ENCODE measurements around the gene TEX2. TPM values are rescaled to one million over a fixed set of nuclear protein-coding genes. Genes with fewer than 3 reads are reported as not detected.
A peak's percentile ranks its signal among the peaks of the same experiment; 100 is the strongest.

The TEX2 gene
- total RNA-seq, 1 experiment from 2014 or later: 20.2 TPM

DNA sequence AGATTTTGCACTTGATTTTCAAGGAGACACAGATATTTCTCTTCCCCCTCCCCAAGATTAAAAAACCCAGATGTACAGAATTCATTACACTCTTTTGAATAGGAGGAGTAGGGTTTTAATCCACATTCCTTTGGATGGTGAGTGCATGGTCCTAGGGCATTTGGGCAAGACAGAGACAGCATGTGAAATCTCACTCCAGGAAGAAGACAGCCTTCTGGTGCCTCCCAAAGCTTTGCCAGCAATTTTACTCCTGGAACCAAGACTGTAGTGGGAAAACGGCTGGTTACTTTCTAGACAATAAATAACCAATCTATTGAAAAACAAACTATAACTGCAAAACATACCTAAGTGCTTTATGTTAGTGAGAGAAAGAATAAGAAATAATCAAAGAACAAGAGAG lies 15.2 kb downstream of the TEX2 start:
- H3K4me1 Mint-ChIP-seq (ENCODE audit: low read depth, unreplicated experiment): peaks cover 24% of the 10 kb centered on the region

DNA sequence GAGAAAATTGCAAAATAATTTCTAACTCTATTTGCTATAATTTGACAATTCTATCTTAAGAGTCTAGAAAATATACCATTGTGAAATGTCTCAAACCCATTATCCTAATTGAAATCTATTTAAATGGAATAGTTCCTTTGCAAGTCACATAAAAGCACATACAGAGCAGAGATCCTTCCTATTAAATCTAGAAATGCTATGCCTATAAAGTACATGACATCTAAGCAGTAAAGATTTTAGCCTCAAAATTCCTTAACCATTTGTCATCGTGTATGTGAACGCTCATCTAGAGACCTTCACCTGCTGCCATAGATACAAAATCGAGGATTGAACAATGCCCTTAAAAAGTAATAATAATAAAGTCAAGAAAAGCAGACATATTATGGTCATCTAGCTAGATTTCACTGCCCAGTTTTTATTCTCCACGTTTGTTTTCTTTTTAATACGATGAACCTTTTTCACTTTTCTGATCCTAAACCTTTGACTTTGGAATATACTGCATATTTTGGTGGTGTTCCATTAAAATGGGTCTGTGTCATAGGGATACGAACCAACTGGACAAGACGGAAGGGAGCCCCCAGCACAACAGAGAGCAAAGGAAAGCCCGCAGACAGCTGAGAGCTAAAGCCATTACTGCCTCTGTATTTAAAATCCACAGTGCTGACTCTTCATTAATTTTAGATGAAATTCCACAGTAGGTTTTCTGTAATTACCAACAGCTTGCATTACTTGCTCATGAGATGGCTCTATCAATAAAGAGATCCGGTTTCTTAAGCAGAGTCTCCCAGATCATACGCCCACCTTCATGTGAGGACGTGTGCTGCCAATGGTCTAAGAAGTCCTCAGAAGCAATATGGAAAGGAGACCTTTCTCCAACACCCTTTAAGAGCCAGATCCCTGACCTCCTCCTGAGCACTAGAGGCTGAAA lies 17.6 kb downstream of the TEX2 start:
- ChIA-PET CTCF (no interaction called here), POLR2A (no interaction called here)
- no peak for TF ChIP-seq CTCF (IDR thresholded peaks at IDR 0.05; ENCODE audit: insufficient read depth in 1 of 2, low read depth in 1 of 2, low read length in 1 of 2, severe bottlenecking in 1 of 2, unreplicated experiment in 1 of 2)
- no peak overlapping the region for H3K4me3 Mint-ChIP-seq (ENCODE audit: unreplicated experiment)
- H3K9me3 ChIP-seq: no peaks in the 10 kb centered on the region
- H3K27ac Mint-ChIP-seq (ENCODE audit: unreplicated experiment): no peak overlapping the region
- H3K36me3 Mint-ChIP-seq (ENCODE audit: insufficient read depth, unreplicated experiment): no peaks in the 10 kb centered on the region
- BruUV-seq (replicated peaks): no TSS peak
- H3K4me3 ChIP-seq (ENCODE audit: low read depth, low read length): no peak overlapping the region
- peaks cover 22% of the 10 kb centered on the region for H3K4me1 Mint-ChIP-seq (ENCODE audit: low read depth, unreplicated experiment)
- H3K9me3 Mint-ChIP-seq (ENCODE audit: unreplicated experiment): no peaks in the 10 kb centered on the region
- no peaks in the 10 kb centered on the region for H3K27me3 ChIP-seq (replicated peaks; ENCODE audit: control insufficient read depth, insufficient read depth, low read length)
- no peaks in the 10 kb centered on the region for H3K36me3 ChIP-seq (ENCODE audit: control insufficient read depth, insufficient read depth, low read length)
- DNase-seq: no peak
- peaks cover 27% of the 10 kb centered on the region for H3K4me1 ChIP-seq
- no peaks in the 10 kb centered on the region for H3K27me3 Mint-ChIP-seq (ENCODE audit: insufficient read depth, unreplicated experiment)
- intact Hi-C loops (cut with micrococcal nuclease; ENCODE audit: unreplicated experiment): no loop called here

More for the DNA sequence above, 15.2 kb downstream of the TEX2 start:
- H3K27ac Mint-ChIP-seq (ENCODE audit: unreplicated experiment): no peak overlapping the region
- Histone ChIP-seq H3K27me3 (replicated peaks; ENCODE audit: control insufficient read depth, insufficient read depth, low read length) (no peaks in the 10 kb centered on the region), H3K4me1 (peaks cover 21% of the 10 kb centered on the region), H3K9me3 (no peaks in the 10 kb centered on the region), H3K36me3 (ENCODE audit: control insufficient read depth, insufficient read depth, low read length) (no peaks in the 10 kb centered on the region), H3K4me3 (ENCODE audit: low read depth, low read length) (no peak overlapping the region)
- intact Hi-C loops (cut with micrococcal nuclease; ENCODE audit: unreplicated experiment): no loop called here
- BruUV-seq (replicated peaks): no TSS peak
- no peaks in the 10 kb centered on the region for H3K36me3 Mint-ChIP-seq (ENCODE audit: insufficient read depth, unreplicated experiment)
- no peaks in the 10 kb centered on the region for H3K9me3 Mint-ChIP-seq (ENCODE audit: unreplicated experiment)
- no peak for DNase-seq
- no peak for TF ChIP-seq CTCF (IDR thresholded peaks at IDR 0.05; ENCODE audit: insufficient read depth in 1 of 2, low read depth in 1 of 2, low read length in 1 of 2, severe bottlenecking in 1 of 2, unreplicated experiment in 1 of 2)
- no peak overlapping the region for H3K4me3 Mint-ChIP-seq (ENCODE audit: unreplicated experiment)
- ChIA-PET CTCF (no interaction called here), POLR2A (no interaction called here)
- H3K27me3 Mint-ChIP-seq (ENCODE audit: insufficient read depth, unreplicated experiment): no peaks in the 10 kb centered on the region

GRCh38 chr17:64244165-64244564 lies 18.9 kb downstream of the TEX2 start:
- Mint-ChIP-seq H3K27ac (ENCODE audit: unreplicated experiment) (peak overlapping the region; percentile 82), H3K36me3 (ENCODE audit: insufficient read depth, unreplicated experiment) (no peaks in the 10 kb centered on the region), H3K4me3 (ENCODE audit: unreplicated experiment) (peak overlapping the region; percentile 53), H3K27me3 (ENCODE audit: insufficient read depth, unreplicated experiment) (no peaks in the 10 kb centered on the region), H3K9me3 (ENCODE audit: unreplicated experiment) (no peaks in the 10 kb centered on the region), H3K4me1 (ENCODE audit: low read depth, unreplicated experiment) (peaks cover 32% of the 10 kb centered on the region)
- POLR2A ChIA-PET: interaction anchor here (0.6 kb wide), 1 partner anchor 99 kb away, joined by 4 read pairs; no protein-coding TSS in a partner anchor
- TF ChIP-seq CTCF (IDR thresholded peaks at IDR 0.05; ENCODE audit: insufficient read depth in 1 of 2, low read depth in 1 of 2, low read length in 1 of 2, severe bottlenecking in 1 of 2, unreplicated experiment in 1 of 2): no peak
- BruUV-seq (replicated peaks): no TSS peak
- Histone ChIP-seq H3K9me3 (no peaks in the 10 kb centered on the region), H3K4me3 (ENCODE audit: low read depth, low read length) (no peak overlapping the region), H3K36me3 (ENCODE audit: control insufficient read depth, insufficient read depth, low read length) (no peaks in the 10 kb centered on the region), H3K4me1 (peaks cover 32% of the 10 kb centered on the region), H3K27me3 (replicated peaks; ENCODE audit: control insufficient read depth, insufficient read depth, low read length) (no peaks in the 10 kb centered on the region)
- intact Hi-C loops (cut with micrococcal nuclease; ENCODE audit: unreplicated experiment): no loop called here
- CTCF ChIA-PET: interaction anchor here (0.7 kb wide), 1 partner anchor 316 kb away, joined by 5 read pairs; no protein-coding TSS in a partner anchor
- peak; percentile 44 to 67 for DNase-seq
